CD4-positive, alpha-beta T cell treated with Interleukin-4 for 1 hour (primary cell): ENCODE results near the gene LILRA5.
A peak's percentile ranks its signal among the peaks of the same experiment; 100 is the strongest.
"Not testable (repeated sequence)": the region's sequence is repeated elsewhere in the genome, so short reads cannot be mapped to it uniquely, and the experiment has no call there.

Source experiments
- DNase-seq, 2 donors: peaks; one replicate each; pipeline ENCODE4 v3.0.0-alpha.2; 2020 to 2022

The LILRA5 gene

GRCh38 chr19:54272181-54272580, 40.8 kb downstream of the LILRA5 start:
- not testable (repeated sequence) for DNase-seq

GRCh38 chr19:54271587-54271986, 41.4 kb downstream of the LILRA5 start:
- DNase-seq: peak in 1 of 2 donors; percentile 57

- DNase-seq: peak in 1 of 2 donors; percentile 63
Measured at GRCh38 chr19:54271106-54271505, 41.9 kb downstream of the LILRA5 start.

- DNase-seq: no peak
Measured at GRCh38 chr19:54268936-54269335, 44.0 kb downstream of the LILRA5 start.

GRCh38 chr19:54266133-54266532, 46.8 kb downstream of the LILRA5 start:
- DNase-seq: peak; percentile 52 to 76

GRCh38 chr19:54262470-54262869, 50.5 kb downstream of the LILRA5 start:
- DNase-seq: no peak

GRCh38 chr19:54262066-54262465, 50.9 kb downstream of the LILRA5 start:
- no peak for DNase-seq

GRCh38 chr19:54257116-54257480, 55.9 kb downstream of the LILRA5 start, which contains the start of gene LILRB5:
TSS of gene LILRB5 (minus strand) at chr19:54257273. CDS start at chr19:54257193, 80 bp downstream.
- no peak for DNase-seq
